ENCODE data around the gene ATP9A.

GRCh38 chr20:51687108-51687507 is 81.1 kb downstream of the ATP9A start:
- TF ChIP-seq CTCF (IDR thresholded peaks at IDR 0.05) = no peak
- TF ChIP-seq POLR2A (IDR thresholded peaks at IDR 0.05) = no peak

Measured in body of pancreas (tissue), 4 donors.